HEK293 (cell line): ENCODE measurements around the gene NRP1.

Experiments used
- CTCF ChIA-PET: fragments of 350-600 bp; formaldehyde crosslinking; extraction: SDS; loops from one replicate; lab custom pipeline; 2021; ENCODE audit warnings: antibody characterized with exemption; lab: Yijun Ruan, JAX
- POLR2A ChIA-PET: fragments of 300-600 bp; formaldehyde crosslinking; extraction: SDS; loops from one replicate; lab custom pipeline; 2020; ENCODE audit warnings: antibody characterized with exemption, inconsistent platforms; lab: Yijun Ruan, JAX
- H3K27ac ChIP-seq: fragments of 200-500 bp; sonication (Bioruptor generic); 2 replicates; pipeline ENCODE4 v1.5.1; 2014; ENCODE audit warnings: low read depth, low read length, control low read depth, inconsistent platforms; ENCODE audit errors: extremely low read depth
- H3K36me3 ChIP-seq, 2 experiments: fragments of 200-500 bp in 1 of 2; sonication (Bioruptor generic) in 1 of 2; 1 replicate in 1 of 2; 2 replicates in 1 of 2; pipeline ENCODE4 v1.5.1; 2014 to 2017; ENCODE audit warnings: inconsistent platforms in 2 of 2, low read length in 2 of 2; ENCODE audit not compliant: control insufficient read depth in 2 of 2, insufficient read depth in 1 of 2
- H3K4me1 ChIP-seq: fragments of 200-500 bp; sonication (Bioruptor generic); 2 replicates; pipeline ENCODE4 v1.5.1; 2014; ENCODE audit warnings: mild to moderate bottlenecking, low read length, inconsistent platforms; ENCODE audit not compliant: control insufficient read depth, insufficient read depth
- H3K4me3 ChIP-seq: 2 replicates; pipeline ENCODE4 v1.5.1; 2011; ENCODE audit warnings: low read depth, mild to moderate bottlenecking, control low read depth, low read length, moderate library complexity
- H3K9me3 ChIP-seq: fragments of 200-500 bp; sonication (Bioruptor generic); 2 replicates; pipeline ENCODE4 v1.5.1; 2014; ENCODE audit warnings: low read depth, low read length, inconsistent platforms; ENCODE audit not compliant: control insufficient read depth, insufficient read depth
- CTCF ChIP-seq: fragments of 450-650 bp; formaldehyde crosslinking; IDR thresholded peaks from 2 replicates; pipeline ENCODE4 v1.5.1; 2016; ENCODE audit warnings: missing biosample characterization, missing genetic modification characterization
- EGR2 ChIP-seq: fragments of 450-650 bp; formaldehyde crosslinking; IDR thresholded peaks from 2 replicates; pipeline ENCODE4 v1.5.1; 2016; ENCODE audit warnings: low read depth, missing biosample characterization, missing genetic modification characterization
- KLF10 ChIP-seq: fragments of 450-650 bp; IDR thresholded peaks from 2 replicates; pipeline ENCODE4 v1.5.1; 2018; ENCODE audit warnings: missing biosample characterization, mild to moderate bottlenecking, missing genetic modification characterization
- MZF1 ChIP-seq: fragments of 450-650 bp; formaldehyde crosslinking; IDR thresholded peaks from 2 replicates; pipeline ENCODE4 v1.5.1; 2017; ENCODE audit warnings: missing biosample characterization, missing genetic modification characterization, borderline replicate concordance
- OVOL3 ChIP-seq: fragments of 450-650 bp; formaldehyde crosslinking; IDR thresholded peaks from 2 replicates; pipeline ENCODE4 v1.5.1; 2016; ENCODE audit warnings: missing biosample characterization, missing genetic modification characterization
- PATZ1 ChIP-seq: fragments of 450-650 bp; formaldehyde crosslinking; IDR thresholded peaks from 2 replicates; pipeline ENCODE4 v1.5.1; 2016; ENCODE audit warnings: missing biosample characterization, missing genetic modification characterization
- ZNF138 ChIP-seq: fragments of 450-650 bp; formaldehyde crosslinking; IDR thresholded peaks from 2 replicates; pipeline ENCODE4 v1.5.1; 2016; ENCODE audit warnings: missing biosample characterization, missing genetic modification characterization, borderline replicate concordance
- ZNF18 ChIP-seq: fragments of 450-650 bp; formaldehyde crosslinking; IDR thresholded peaks from 2 replicates; pipeline ENCODE4 v1.5.1; 2016; ENCODE audit warnings: missing biosample characterization, missing genetic modification characterization
- ZNF19 ChIP-seq: fragments of 450-650 bp; formaldehyde crosslinking; IDR thresholded peaks from 2 replicates; pipeline ENCODE4; 2016; ENCODE audit warnings: missing biosample characterization, missing genetic modification characterization, low read depth
- ZNF223 ChIP-seq: fragments of 450-650 bp; formaldehyde crosslinking; IDR thresholded peaks from 2 replicates; pipeline ENCODE4 v1.5.1; 2016; ENCODE audit warnings: missing biosample characterization, missing genetic modification characterization
- ZNF274 ChIP-seq, 2 experiments: fragments of 200-500 bp in 1 of 2; fragments of 450-650 bp in 1 of 2; sonication (Bioruptor generic) in 1 of 2; formaldehyde crosslinking in 1 of 2; IDR thresholded peaks; 2 replicates each; pipeline versions ENCODE4 v1.5.1 to v1.6.1; 2014 to 2016; ENCODE audit warnings: borderline replicate concordance in 1 of 2, inconsistent platforms in 1 of 2, low read length in 1 of 2, missing biosample characterization in 1 of 2, missing genetic modification characterization in 1 of 2
- ZNF292 ChIP-seq: fragments of 450-650 bp; formaldehyde crosslinking; IDR thresholded peaks from 2 replicates; pipeline ENCODE4 v1.5.1; 2016; ENCODE audit warnings: low read depth, missing biosample characterization, missing genetic modification characterization, borderline replicate concordance
- ZNF398 ChIP-seq: fragments of 450-650 bp; formaldehyde crosslinking; IDR thresholded peaks from 2 replicates; pipeline ENCODE4 v1.5.1; 2017; ENCODE audit warnings: missing biosample characterization, missing genetic modification characterization
- ZNF530 ChIP-seq: fragments of 450-650 bp; formaldehyde crosslinking; IDR thresholded peaks from 2 replicates; pipeline ENCODE4 v1.5.1; 2016; ENCODE audit warnings: low read depth, missing biosample characterization, missing genetic modification characterization
- ZNF600 ChIP-seq: fragments of 450-650 bp; formaldehyde crosslinking; IDR thresholded peaks from 2 replicates; pipeline ENCODE4 v1.5.1; 2016; ENCODE audit warnings: missing biosample characterization, missing genetic modification characterization
- ZNF707 ChIP-seq: fragments of 450-650 bp; formaldehyde crosslinking; IDR thresholded peaks from 2 replicates; pipeline ENCODE4 v1.5.1; 2016; ENCODE audit warnings: missing biosample characterization, missing genetic modification characterization
- ZNF768 ChIP-seq: fragments of 450-650 bp; formaldehyde crosslinking; IDR thresholded peaks from 2 replicates; pipeline ENCODE4 v1.5.1; 2018; ENCODE audit warnings: missing biosample characterization, mild to moderate bottlenecking, missing genetic modification characterization
- ZNF792 ChIP-seq: fragments of 450-650 bp; formaldehyde crosslinking; IDR thresholded peaks from 2 replicates; pipeline ENCODE4 v1.5.1; 2016; ENCODE audit warnings: missing biosample characterization, missing genetic modification characterization

The NRP1 gene

GRCh38 chr10:33153968-33154327, 180.5 kb downstream of the NRP1 start:
- Histone ChIP-seq H3K4me3 (no peak overlapping the region), H3K36me3 (no peaks in the 10 kb centered on the region), H3K9me3 (no peaks in the 10 kb centered on the region), H3K4me1 (no peaks in the 10 kb centered on the region), H3K27ac (no peak overlapping the region)
- CTCF ChIA-PET: interaction anchor here (0.6 kb wide), 1 partner anchor 460 kb away, joined by 3 read pairs; no protein-coding TSS in a partner anchor
- POLR2A ChIA-PET: no interaction called here
- TF ChIP-seq ZNF707 (tag by site-specific recombination): no peak
- TF ChIP-seq ZNF768 (tag by site-specific recombination): no peak
- no peak for TF ChIP-seq ZNF18 (tag by site-specific recombination)
- TF ChIP-seq ZNF274 (IDR thresholded peaks at IDR 0.05; ENCODE audit: low read length): no peak
- no peak for TF ChIP-seq ZNF274 (tag by site-specific recombination; IDR thresholded peaks at IDR 0.05; ENCODE audit: borderline replicate concordance)
- TF ChIP-seq ZNF398: no peak
- TF ChIP-seq PATZ1: no peak
- no peak for TF ChIP-seq ZNF600 (tag by site-specific recombination)
- TF ChIP-seq MZF1 (tag by site-specific recombination): no peak
- TF ChIP-seq ZNF19 (tag by site-specific recombination): no peak

- CTCF ChIA-PET: interaction anchor here (0.6 to 1.7 kb wide), 3 partner anchors 37 to 460 kb away, joined by 3 to 9 read pairs (median 3); no protein-coding TSS in a partner anchor
- Histone ChIP-seq H3K27ac (no peak overlapping the region), H3K36me3 (no peaks in the 10 kb centered on the region), H3K4me1 (no peaks in the 10 kb centered on the region), H3K9me3 (no peaks in the 10 kb centered on the region), H3K4me3 (no peak overlapping the region)
- TF ChIP-seq ZNF530 (tag by site-specific recombination) (no peak), ZNF138 (no peak), ZNF223 (tag by site-specific recombination) (no peak), ZNF792 (tag by site-specific recombination) (no peak), CTCF (tag by site-specific recombination) (no peak), EGR2 (tag by site-specific recombination) (no peak), KLF10 (no peak), ZNF292 (tag by site-specific recombination) (no peak), OVOL3 (tag by site-specific recombination) (no peak)
- TF ChIP-seq, all 188 proteins: peak for 0
- POLR2A ChIA-PET: no interaction called here
Observed at GRCh38 chr10:33153251-33153967, 181.1 kb downstream of the NRP1 start.
